Cerebellar cortex (tissue), 1 donor: ENCODE measurements around the gene ELOVL7.
"Not testable (repeated sequence)": the region's sequence is repeated elsewhere in the genome, so short reads cannot be mapped to it uniquely, and the experiment has no call there.

Source experiments
- DNase-seq: peaks from one replicate; pipeline ENCODE4 v3.0.0-alpha.2; 2015; ENCODE audit warnings: low spot score

Gene ELOVL7

DNA sequence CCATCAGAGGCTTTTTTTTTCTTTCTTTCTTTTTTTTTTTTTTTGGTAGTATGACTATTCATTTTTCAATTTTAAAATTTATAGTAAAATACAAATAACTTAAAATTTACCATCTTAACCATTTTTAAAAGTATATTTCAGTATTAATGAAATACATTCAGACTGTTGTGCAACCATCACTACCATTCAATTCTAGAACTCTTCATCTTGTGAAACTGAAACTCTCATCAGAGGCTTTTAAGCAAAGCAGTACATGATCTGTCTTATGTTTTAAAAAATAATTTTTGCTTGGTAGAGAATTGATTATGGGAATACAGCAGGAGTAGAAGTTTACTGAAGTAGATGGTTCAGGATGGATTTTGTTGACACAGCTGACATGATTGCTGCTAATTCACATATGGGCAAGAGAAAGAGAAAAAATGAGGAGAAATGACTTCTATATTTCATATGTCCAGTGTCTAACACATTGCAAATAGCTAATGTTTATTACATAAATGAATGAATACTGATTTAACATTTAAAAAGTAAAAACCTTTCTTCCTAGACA is 13.4 kb downstream of the ELOVL7 start:
- DNase-seq: no peak

DNA sequence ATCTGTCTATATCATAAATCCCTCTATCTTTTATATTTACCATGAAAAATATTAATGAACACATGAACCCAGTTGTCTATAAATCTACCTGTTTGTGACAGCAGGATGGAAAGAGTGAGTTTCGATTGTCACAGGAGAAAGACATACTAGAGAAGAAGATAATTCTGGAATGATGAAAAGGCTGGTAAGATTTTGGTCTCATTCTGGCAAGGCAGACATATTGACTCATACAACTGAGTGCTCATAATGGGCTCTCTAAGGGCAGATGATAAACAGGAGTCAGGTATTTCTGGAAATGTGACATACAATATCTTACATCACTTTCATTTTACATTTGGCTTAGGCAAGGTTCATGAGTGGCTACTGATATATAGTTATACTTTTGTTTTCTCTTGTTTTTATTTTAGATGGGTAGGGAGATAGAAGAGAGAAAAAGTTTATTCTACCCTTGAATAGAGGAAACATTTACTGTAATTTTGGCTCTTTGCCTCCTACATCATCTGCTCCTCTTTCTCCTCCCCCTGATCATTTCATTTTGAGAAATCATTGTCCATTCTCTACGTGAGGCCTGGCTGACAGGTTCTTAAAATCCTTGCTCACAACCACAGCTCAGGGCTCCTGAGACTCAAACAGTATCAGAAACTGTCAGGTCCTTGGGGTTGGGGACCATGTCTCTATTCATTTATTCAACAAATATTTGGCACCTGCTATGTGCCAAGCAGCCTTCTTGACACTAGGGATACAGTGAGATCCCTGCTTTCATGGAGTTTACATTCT is 14.4 kb downstream of the ELOVL7 start:
- no peak for DNase-seq

DNA sequence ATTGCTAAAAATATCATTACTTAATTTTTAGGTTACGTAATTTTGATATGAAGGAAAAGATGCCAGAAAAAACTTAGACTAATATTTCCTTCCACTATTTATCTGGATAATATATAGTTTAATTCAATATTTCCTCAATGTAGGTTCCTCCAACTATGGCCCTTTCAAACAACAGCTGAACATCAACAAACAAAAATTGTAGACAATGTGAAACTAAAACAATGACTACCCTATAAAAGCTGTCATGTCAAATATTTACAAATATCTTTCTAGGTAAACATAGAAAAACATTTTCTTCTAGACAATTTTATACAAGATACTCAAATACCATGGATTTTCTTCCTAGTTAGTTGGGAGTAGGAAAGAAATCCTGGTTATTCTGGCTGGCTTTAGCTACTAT is 16.9 kb downstream of the ELOVL7 start:
- no peak for DNase-seq

DNA sequence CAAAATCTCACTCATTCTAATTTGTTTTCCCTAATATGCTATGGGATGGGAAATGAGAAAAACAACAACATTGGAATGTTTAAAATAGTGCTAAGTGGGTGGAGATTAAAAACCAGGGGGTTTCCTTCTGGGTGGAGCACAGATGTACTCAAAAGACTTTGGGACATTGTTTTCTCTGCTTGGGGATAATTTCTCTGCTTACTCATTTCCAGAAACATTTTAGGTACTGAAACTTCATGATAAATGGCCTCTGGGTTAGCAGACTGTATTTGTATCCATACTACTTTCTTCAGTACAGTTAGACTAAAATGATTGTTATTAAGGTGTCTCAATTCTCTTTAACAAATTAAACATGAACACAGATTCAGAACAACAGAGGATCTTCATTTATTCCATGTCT is 17.4 kb downstream of the ELOVL7 start:
- no peak for DNase-seq

DNA sequence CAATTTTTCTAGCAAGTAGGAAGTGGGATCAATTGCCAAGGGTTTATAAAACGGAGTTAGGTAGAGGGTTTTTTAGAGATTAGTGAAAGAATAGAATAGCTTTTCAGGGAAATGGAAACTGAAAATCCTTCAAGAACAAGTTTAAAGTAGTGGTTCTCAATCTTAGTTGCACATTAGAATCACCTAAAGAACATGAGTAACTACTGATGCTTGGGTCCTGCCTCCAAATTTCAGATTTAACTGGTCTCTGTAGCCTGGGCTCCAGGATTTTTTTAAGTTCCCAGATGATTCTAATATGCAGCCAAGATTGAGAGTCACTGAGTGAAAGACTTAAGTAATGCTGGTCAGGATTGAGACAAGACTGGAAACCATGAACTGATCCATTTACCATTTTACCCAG is 20.5 kb downstream of the ELOVL7 start:
- DNase-seq: no peak

DNA sequence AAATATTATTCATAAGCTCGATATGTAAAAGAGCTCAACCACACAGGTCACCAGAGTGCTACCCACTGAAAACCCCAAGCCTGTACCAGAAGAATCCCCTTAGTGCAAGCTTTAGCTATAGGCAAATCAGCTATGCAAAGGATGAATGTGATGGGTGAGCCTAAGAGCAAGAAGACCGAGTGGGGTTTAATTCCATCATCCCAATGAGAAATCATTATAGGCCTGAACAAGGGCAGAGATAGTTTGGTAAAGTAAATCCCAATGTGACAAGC is 21.8 kb downstream of the ELOVL7 start:
- no peak for DNase-seq

DNA sequence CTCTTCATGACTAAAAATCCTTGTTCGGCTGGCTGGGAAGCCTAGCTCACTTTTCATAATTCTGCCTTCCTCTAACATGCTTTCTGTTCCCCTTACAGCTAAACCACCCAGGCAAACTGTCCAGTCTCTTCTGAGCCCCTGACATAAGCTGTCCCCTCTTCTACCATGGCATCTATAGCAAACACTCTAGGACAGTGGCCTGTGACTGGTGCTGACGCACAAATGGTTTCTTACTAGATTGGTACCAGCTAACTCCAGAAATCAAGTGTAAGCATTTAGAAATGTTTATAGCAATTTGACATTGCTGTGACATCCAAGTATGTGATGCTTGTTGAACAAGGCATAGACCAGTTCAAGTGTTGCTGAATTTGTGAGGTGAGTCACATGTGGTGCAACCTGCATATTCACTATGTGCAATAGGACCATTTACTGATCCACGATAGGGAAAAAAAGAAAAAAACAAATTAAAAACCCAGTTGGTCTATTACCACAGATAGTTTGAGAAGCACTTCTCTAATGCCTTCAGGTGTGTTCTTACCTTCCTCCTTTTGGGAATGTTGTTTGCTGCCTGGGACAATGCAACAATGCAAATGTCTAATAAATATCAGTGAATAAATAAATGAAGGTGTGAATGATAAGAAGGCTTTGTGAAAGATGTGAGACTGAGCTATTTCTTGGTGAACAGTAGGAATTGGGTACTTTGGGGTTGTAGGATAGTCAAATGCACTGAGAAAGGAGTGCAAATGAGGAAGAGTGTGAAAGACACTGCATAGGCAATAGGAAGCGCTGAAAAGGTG is 22.4 kb downstream of the ELOVL7 start:
- DNase-seq: no peak

DNA sequence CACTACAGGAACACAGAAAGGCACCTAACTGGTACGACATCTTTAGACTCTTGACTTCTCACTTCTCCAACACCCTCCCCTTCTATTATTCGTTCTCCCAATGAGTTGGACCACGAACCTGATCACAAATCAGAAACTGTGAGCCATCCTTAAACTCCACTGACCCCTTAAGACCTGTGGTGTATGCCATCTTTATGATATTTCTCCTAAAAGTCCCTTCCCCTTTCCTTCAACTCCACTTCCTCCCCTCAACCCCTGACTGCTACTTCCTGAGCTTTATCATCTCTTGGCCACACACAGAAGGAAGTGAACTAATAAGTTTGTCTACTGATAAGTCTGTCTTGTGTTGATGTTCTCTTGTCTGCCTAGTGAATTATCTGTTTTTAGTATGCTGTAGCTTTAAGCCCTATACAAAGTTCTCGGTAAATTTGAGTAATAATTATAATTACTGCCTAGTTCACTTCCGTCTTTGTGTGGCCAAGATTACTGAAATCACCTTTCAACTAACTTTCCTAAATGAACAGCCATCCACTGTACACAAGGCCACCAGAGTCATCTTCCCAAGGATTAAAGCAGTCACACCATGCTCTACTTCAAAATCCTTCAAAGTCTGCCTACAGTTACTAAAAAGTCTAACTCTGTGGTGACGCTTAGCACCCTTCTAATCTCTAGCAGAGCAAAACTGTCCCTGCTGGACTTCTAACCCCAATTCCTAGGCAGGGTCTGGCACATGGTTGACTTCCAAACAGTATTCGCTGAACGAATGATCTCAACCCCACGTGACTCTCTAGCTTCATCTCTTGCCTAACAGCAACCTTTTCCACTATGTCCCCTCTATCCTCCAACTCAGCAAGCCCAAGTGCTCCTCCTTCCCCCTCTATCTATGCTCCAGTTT is 23.2 kb downstream of the ELOVL7 start:
- DNase-seq: no peak

DNA sequence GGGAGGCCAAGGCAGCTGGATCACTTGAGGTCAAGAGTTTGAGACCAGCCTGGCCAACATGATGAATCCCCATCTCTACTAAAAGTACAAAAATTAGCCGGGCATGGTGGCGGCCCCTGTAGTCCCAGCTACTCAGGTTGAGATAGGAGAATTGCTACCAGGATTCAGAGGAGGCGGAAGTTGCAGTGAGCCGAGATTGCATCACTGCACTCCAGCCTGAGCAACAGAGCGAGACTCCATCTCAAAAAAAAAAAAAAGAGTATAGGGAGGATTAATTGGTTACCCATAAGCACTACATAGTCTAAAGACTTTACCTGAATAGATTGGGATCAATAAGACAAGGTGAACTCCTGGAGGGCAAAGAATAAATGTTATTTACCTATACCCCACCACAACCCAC is 27.9 kb downstream of the ELOVL7 start:
- not testable (repeated sequence) for DNase-seq

DNA sequence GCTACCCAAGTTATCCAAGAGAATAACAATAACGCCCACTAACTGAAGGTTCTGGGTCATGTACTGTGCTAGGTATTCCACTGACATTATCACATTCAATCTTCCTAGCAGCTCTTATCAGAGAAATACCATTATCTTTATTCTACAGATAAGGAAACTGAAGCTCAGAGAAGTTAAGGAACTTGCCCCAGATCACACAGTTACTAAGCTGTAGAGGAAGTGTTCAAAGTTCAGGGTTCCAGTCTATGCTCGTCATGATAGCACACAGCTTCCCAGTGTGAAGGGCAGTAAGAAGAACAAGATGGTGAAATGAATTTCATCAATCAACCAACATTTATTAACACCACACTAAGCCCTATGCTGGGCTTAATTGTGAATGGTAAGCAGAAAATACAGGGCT is 29.6 kb downstream of the ELOVL7 start:
- DNase-seq: no peak

DNA sequence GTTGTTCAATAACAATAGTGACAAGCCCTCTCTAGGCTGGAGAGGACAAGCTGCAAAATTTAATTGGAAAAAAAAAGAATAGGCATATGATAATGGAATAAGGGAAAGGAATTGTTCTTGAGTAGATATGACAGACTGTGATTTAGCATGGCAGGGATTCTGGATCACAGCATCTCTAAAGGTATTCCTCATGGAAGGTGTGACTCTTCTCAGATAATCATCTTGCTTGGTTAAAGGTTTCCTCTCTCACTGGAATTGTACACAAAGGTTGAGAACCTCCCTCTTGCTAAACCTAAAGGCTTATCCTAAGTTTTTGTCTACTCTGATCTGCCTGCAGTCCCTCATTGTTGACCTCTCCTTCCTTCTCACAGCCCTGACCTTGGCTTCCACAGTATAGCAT is 31.6 kb downstream of the ELOVL7 start:
- DNase-seq: no peak

DNA sequence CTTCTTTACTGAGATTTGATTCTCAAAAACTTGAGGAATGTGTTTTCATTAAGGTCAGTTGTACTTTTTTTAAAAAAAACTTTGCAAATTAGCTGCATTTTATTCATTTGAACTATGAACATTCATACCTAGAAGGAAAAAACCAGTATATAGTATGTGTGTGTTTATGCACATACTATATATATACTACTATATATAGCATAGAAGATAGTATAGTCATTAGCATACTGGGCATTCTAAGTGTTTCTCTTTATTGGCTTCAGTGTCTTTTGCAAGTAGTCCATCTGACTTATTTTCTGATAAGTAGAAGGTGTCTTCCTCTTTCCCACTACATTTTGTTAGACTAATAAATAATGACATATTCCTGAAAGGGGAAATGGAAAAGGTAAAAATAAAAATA is 33.0 kb downstream of the ELOVL7 start:
- no peak for DNase-seq

DNA sequence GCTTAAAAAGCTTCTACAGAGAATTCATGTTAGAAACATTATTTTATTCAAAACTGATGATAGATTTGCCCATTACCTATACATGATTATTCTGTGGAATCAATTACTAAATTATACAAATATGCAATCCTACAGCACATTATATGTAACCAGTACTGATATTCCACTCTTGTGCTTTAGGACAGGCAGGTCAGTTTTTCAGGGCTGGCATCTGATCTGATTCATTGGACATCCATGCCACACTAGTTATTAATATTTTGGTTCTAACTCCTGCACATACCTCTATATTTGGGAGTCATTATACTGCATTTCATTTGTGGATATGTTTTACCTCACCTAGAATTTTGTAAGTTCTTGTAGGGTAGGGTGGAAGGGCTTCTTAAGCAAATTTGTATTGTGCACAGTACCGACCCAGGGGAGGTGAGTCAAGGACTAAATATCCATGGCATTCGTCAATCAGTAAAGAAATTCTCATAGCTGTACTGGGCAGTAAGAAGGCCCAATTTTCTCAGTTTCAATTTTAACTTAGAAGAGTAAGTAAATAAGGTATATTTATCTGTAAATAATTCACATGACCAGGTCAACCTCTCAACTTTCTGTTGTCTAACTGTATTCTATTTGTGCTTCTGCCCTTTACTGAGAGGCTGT is 33.5 kb downstream of the ELOVL7 start:
- no peak for DNase-seq

DNA sequence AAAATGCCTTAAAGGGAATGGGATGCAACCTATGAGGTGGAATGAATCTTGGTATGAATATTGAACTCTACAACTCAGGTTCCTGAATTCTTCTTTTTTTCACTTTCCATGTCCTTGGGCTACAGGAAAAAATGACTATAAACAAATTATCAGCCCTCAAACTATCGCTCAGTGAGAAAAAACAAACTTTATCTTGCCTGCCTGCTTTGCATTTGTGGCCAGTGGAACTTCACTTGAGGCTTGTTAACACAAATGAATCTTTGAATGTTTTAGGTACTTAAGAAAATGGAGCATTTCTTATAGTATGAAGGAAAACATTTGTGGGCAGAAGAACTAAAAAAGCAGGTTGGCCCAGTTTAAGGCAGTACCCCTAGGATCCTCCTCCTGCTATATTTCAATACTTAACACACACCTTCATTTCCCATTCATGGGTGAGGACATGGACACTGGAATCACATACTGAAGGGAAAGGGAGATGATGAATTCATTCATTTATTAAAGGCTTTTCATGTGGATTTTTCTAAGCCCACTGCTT is 34.1 kb downstream of the ELOVL7 start:
- DNase-seq: no peak

DNA sequence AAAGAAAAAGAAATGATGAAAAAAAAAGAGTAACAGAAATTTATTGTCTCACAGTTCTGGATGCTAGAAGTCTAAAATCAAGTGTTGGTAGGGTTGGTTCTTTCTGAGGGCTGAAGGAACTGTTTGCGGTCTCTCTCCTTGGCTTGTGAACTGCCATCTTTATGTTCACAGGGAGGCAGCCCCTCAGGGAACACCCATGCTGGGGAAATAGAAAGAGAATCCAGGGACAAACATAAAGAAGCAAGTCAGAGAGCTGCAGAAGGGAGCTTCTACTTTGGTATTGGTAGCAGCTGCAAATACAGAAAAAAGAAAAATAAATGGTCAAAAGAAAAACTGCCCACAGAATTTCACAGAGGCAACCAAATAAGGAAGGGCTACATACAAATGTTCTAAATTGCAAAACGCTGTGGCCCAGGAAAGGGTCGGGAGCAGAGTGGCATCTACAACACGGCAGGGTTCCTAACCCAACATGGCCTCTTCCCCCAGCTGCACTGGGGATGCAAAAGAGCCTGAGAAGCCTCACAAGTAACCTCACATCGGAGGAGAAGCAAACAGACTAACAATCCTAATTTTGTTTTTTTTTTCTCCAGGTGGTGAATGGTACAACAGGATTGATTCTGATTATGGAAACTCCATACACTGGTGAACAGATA is 37.4 kb downstream of the ELOVL7 start:
- no peak for DNase-seq

DNA sequence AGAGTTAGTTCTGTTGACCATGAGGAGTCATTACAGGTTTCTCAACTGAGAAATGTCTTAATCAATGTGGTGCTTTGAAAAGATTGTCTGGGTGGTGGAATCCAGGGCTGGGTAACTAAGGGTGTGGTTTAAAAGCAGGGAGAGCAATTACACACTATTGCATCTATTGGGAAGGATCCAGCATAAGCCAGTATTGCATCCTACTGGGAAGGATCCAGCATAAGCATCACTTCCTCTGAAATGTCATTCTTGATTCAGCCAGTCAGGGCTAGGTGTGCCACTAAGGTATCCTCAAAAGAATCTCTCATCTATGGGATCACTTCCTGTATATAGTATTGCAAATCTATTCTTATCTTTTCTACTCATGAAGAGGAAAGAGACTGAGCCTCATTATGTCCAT is 38.6 kb downstream of the ELOVL7 start:
- no peak for DNase-seq

DNA sequence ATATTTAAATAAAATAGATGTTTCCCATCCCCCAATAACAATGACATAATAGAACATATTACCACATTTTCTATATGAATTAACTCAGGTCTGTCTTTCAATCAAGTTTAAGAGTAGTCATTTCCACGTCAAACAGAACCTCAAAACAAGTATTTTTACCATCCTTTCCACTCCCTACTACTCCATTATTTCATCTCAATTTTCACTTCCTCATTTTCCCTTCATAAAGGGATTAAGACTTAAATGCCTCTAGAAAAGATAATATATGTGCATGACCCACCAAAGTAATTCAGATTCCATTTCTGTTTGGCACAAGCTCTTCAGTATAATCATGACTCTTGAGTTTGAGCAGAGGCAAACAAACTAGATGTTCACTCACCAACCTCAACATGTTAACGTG is 40.4 kb downstream of the ELOVL7 start:
- DNase-seq: no peak

DNA sequence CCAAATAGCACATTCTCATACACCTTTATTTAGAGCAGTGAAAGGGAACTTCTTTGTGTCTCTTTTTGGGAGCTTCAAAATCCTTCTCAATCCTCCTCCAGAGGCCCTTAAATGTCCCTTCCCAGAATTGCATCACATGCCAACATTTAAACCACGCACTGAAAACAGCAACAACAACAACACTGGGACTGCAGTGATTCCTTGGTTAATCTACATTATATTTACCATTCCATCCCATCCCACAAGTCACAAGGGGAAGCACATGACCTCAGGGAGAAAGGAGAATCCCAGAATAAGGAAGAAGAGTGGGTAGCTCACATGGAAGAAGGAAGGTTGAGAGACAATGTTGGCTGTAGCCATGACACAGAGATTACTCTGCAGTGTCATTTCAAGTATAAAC is 41.1 kb downstream of the ELOVL7 start:
- no peak for DNase-seq

DNA sequence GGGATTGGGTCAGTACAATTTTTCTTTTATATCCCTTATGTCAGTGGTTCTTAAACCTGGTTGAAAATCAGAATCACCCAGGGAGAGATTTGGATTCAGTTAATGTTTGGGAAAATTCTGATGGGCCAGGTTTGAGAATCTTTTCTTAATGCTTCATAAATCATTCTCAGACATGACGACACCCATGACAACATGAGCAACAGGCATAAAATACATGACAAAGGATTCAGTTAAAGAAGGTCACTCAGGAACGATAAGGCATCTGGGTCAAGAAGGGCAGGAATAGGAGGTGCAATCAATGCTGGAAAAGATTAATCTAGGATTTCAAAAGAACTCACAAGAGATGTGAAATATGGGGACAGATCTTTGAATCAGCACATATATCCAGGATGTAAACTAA is 41.8 kb downstream of the ELOVL7 start:
- no peak for DNase-seq

DNA sequence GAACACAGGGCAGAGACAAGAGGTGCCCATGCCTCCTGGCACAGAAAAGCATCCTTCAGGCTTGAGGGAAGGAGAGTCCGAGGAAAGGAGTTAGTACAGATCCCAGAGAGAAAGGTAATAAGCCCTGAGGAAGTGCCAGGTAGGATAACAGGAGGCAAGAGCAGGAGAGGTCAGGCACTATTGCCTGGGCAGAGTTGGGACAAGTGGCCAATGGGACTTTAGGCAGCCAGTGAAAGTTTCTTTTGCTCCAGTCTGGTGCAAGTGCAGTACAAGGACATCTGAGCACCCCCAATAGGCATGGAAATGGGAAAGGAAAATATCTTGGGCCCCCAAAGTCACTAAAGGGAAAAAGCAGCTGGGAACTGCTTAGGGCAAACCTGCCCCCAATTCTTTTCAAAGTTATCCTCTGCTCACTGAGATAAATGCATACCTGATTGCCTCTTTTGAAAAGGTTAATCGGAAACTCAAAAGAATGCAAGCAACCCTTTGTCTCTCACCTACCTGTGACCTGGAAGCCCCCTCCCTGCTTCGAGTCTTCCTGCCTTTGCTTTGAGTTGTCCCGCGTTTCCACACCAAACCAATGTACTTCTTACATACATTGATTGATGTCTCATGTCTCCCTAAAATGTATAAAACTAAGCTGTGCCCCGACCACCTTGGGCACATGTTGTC is 46.5 kb downstream of the ELOVL7 start:
- no peak for DNase-seq
